ENCODE results near the gene PLAU. TPM values are rescaled to one million over a fixed set of nuclear protein-coding genes. Genes with fewer than 3 reads are reported as not detected.
A peak's percentile ranks its signal among the peaks of the same experiment; 100 is the strongest.

PLAU gene
- total and polyA plus RNA-seq, 7 donors = 2.5 to 15.7 (median 3.8) TPM

DNA sequence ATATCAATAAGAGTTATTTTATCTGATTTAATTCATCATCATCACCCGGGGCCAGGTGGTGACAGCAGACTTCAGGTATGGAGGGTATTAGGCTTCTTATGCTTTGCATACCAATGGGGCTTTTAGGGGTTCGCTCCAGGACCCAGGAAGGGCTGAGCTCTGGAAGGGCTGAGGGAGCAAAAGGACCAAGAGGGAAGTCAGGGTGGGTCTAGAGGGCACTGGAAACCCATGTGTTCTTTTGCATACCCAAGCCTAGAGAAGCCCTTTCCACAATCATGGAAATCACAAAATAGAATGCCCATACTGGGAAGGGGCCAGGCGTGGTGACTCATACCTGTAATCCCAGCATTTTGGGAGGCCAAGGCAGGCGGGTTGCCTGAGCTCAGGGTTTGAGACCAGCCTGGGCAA, 56.1 kb downstream of the PLAU start:
- Histone ChIP-seq H3K27me3 (no peaks in the 10 kb centered on the region), H3K36me3 (no peaks in the 10 kb centered on the region), H3K9me3 (no peaks in the 10 kb centered on the region), H3K27ac (peak overlapping the region; percentile 85 to 94 (median 90)), H3K4me3 (no peak overlapping the region), H3K4me1 (peaks cover 0 to 48% (median 42%) of the 10 kb centered on the region in 4 donors)
- TF ChIP-seq POLR2A (IDR thresholded peaks at IDR 0.05) (no peak), POLR2AphosphoS5 (IDR thresholded peaks at IDR 0.05) (no peak), EP300 (IDR thresholded peaks at IDR 0.05) (no peak)
- TF ChIP-seq, protein P1, sequence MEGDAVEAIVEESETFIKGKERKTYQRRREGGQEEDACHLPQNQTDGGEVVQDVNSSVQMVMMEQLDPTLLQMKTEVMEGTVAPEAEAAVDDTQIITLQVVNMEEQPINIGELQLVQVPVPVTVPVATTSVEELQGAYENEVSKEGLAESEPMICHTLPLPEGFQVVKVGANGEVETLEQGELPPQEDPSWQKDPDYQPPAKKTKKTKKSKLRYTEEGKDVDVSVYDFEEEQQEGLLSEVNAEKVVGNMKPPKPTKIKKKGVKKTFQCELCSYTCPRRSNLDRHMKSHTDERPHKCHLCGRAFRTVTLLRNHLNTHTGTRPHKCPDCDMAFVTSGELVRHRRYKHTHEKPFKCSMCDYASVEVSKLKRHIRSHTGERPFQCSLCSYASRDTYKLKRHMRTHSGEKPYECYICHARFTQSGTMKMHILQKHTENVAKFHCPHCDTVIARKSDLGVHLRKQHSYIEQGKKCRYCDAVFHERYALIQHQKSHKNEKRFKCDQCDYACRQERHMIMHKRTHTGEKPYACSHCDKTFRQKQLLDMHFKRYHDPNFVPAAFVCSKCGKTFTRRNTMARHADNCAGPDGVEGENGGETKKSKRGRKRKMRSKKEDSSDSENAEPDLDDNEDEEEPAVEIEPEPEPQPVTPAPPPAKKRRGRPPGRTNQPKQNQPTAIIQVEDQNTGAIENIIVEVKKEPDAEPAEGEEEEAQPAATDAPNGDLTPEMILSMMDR (IDR thresholded peaks at IDR 0.05) = no peak
- intact Hi-C loops (cut with DNase I) = loop anchor here (2.0 kb wide), 1 partner anchor 32 kb away; the partner anchor contains the start of gene VCL
- no peak for DNase-seq
- WGBS, 2 donors = 91 to 94% methylated on average over 4 of the region's 4 CpGs

Other genes starting within 250 kb of the PLAU start
- gene AGAP5, start 213.0 kb upstream of the PLAU start, total RNA-seq = 1 to 10 TPM; 4.5 to 5.9 (median 5.6) TPM
- gene AGAP5, start 213.0 kb upstream of the PLAU start, polyA plus RNA-seq = 1 to 10 TPM; 1.2 to 4.7 (median 1.8) TPM
- 10 to 100 TPM; 34.9 to 42.7 (median 39.0) TPM for gene SEC24C, start 166.8 kb upstream of the PLAU start, total RNA-seq
- gene SEC24C, start 166.8 kb upstream of the PLAU start, polyA plus RNA-seq = 10 to 100 TPM; 25.2 to 52.3 (median 29.8) TPM
- 10 to 100 TPM; 28.1 to 36.6 (median 34.5) TPM for gene CHCHD1, start 129.1 kb upstream of the PLAU start, total RNA-seq
- 100 to 1,000 TPM in 1 of 3 donors, 10 to 100 TPM in 2; 76.9 to 134 (median 93.7) TPM for gene CHCHD1, start 129.1 kb upstream of the PLAU start, polyA plus RNA-seq
- gene ZSWIM8, start 125.5 kb upstream of the PLAU start, total RNA-seq = 100 to 1,000 TPM in 1 of 4 donors, 10 to 100 TPM in 3; 42.5 to 138 (median 71.9) TPM
- 10 to 100 TPM; 34.8 to 64.8 (median 40.2) TPM for gene ZSWIM8, start 125.5 kb upstream of the PLAU start, polyA plus RNA-seq
- gene NDST2, start 99.5 kb upstream of the PLAU start, total RNA-seq = 10 to 100 TPM; 23.9 to 56.2 (median 28.3) TPM
- gene NDST2, start 99.5 kb upstream of the PLAU start, polyA plus RNA-seq = 10 to 100 TPM in 2 of 3 donors, 1 to 10 TPM in 1; 3.9 to 21.0 (median 17.0) TPM
- 100 to 1,000 TPM; 153 to 221 (median 209) TPM for gene CAMK2G, start 36.6 kb upstream of the PLAU start, total RNA-seq
- 10 to 100 TPM; 14.4 to 34.8 (median 17.6) TPM for gene CAMK2G, start 36.6 kb upstream of the PLAU start, polyA plus RNA-seq
- gene VCL, start 87.0 kb downstream of the PLAU start, total RNA-seq = 100 to 1,000 TPM; 179 to 451 (median 305) TPM
- 10 to 100 TPM in 1 of 3 donors, 1 to 10 TPM in 2; 6.2 to 47.4 (median 6.6) TPM for gene VCL, start 87.0 kb downstream of the PLAU start, polyA plus RNA-seq
- 10 to 100 TPM; 26.7 to 36.3 (median 30.3) TPM for gene AP3M1, start 239.7 kb downstream of the PLAU start, total RNA-seq
- gene AP3M1, start 239.7 kb downstream of the PLAU start, polyA plus RNA-seq = 10 to 100 TPM; 13.8 to 19.2 (median 18.3) TPM
- gene ADK, start 240.1 kb downstream of the PLAU start, total RNA-seq = 10 to 100 TPM; 15.2 to 31.3 (median 26.0) TPM
- 10 to 100 TPM; 19.0 to 28.2 (median 22.3) TPM for gene ADK, start 240.1 kb downstream of the PLAU start, polyA plus RNA-seq

All from sigmoid colon (tissue), 7 donors.